Mammary epithelial cell (primary cell): ENCODE measurements around the gene DNER.

Experiments
- CTCF ChIP-seq, 2 donors: IDR thresholded peaks in 1 of 2; conservative IDR thresholded peaks in 1 of 2; 2 replicates each; pipeline ENCODE4 v1.5.1; 2011 to 2012; ENCODE audit warnings: inconsistent platforms in 2 of 2, low read length in 2 of 2, mild to moderate bottlenecking in 2 of 2, control low read depth in 1 of 2, low read depth in 1 of 2; ENCODE audit not compliant: insufficient read depth in 1 of 2; ENCODE audit errors: extremely low read depth in 1 of 2
- EZH2 ChIP-seq: IDR thresholded peaks from 2 replicates; pipeline ENCODE4 v1.6.1; 2012; ENCODE audit warnings: low read length, inconsistent platforms, borderline replicate concordance

GRCh38 chr2:229422063-229422462 is 292.3 kb downstream of the DNER start:
- no peak for TF ChIP-seq CTCF (conservative IDR thresholded peaks at IDR 0.05 in 1 of 2, IDR thresholded peaks at IDR 0.05 in 1 of 2; ENCODE audit: extremely low read depth in 1 of 2, insufficient read depth in 1 of 2, low read depth in 1 of 2, low read length in 2 of 2)
- no peak for TF ChIP-seq EZH2
